HAP-1 (cell line): ENCODE results near the gene UNC13C.
"Not testable (repeated sequence)": the region's sequence is repeated elsewhere in the genome, so short reads cannot be mapped to it uniquely, and the experiment has no call there.

Experiments
- DNase-seq, 2 experiments: peaks; one replicate each; pipeline ENCODE4 v3.0.0-alpha.2; 2016 to 2020; ENCODE audit warnings: low spot score in 2 of 2
- H3K27me3 ChIP-seq: fragments of 250-450 bp; sonication (Bioruptor Pico); 2 replicates; pipeline ENCODE4 v1.5.1; 2020; ENCODE audit warnings: low read depth, mild to moderate bottlenecking, moderate library complexity
- H3K36me3 ChIP-seq: fragments of 250-450 bp; sonication (Bioruptor Pico); replicated peaks from 2 replicates; pipeline ENCODE4 v1.5.1; 2020; ENCODE audit warnings: mild to moderate bottlenecking
- H3K4me1 ChIP-seq: fragments of 250-450 bp; sonication (Bioruptor Pico); 2 replicates; pipeline ENCODE4 v1.5.1; 2020; ENCODE audit warnings: mild to moderate bottlenecking
- H3K4me3 ChIP-seq: fragments of 250-450 bp; sonication (Bioruptor Pico); 2 replicates; pipeline ENCODE4 v1.5.1; 2020; ENCODE audit warnings: mild to moderate bottlenecking, moderate library complexity
- H3K9me3 ChIP-seq: fragments of 250-450 bp; sonication (Bioruptor Pico); 2 replicates; pipeline ENCODE4 v1.5.1; 2020; ENCODE audit warnings: mild to moderate bottlenecking, moderate library complexity
- in situ Hi-C: fragments of 300-500 bp; cut with MboI; formaldehyde crosslinking; loops from 3 replicates; pipeline ENCODE4 v1.14.3; 2020; ENCODE audit warnings: low sequenced_read_pairs, inconsistent platforms, mixed read lengths

UNC13C gene

DNA sequence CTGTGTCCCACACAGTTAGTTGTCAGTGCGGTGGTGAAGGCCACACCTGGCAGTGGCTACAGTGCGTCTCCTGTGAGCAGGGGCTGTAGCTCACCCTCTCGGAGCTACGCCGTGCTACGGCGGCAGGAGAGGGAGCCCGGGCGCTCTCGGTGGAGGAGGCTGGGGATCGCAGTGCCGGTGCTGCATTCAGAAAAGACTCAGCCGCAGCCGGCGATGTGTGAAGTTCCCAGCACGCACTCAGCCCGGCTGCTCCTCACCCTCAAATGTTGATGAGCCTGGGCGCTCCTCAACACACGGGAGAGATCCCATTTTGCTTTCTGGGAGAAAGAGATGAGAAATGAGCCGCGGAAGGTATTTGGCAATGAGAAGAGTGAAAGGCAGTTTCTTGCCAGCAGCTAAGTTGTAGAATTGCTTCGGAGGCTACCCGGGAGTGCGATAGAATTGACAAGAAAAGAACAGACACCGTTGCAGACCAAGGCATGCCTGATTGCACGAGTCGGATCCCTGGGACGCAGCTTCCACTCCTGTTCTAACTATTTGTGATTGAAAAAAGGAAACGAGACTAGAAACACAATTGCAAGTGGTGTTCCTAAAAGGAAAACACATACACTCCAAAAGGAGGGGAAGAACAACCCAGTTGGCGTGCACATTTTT lies at the start of gene UNC13C:
Gene UNC13C (plus strand): TSS at position 189 of the 654 bp plus-strand sequence. CDS start 34,463 bp downstream, outside the sequence.
- H3K4me1 ChIP-seq: no peaks in the 10 kb centered on the region
- in situ Hi-C loops: no loop called here
- no peak for DNase-seq

DNA sequence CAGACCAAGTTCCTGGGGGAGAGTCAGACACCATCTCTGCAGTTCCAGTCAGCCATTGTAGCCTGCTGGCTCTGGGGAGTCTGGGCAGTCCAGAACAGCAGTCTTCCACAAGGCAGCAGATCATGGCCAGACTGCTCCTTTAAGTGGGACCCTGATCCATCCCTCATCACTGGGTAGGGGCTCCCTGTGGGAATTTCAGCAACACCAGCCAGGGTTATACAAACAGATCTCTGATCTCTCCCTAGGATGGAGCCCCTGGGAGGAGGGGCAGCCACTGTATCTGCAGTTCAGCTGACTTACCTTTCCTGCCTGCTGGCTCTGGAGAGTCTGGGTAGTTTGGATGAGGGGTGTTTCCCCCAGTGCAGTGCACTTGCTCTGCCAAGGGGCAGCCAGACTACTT lies 42.1 kb upstream of the UNC13C start:
- no peaks in the 10 kb centered on the region for H3K4me1 ChIP-seq
- in situ Hi-C loops: no loop called here
- H3K4me3 ChIP-seq: no peak overlapping the region
- H3K36me3 ChIP-seq: no peaks in the 10 kb centered on the region
- no peak for DNase-seq
- H3K9me3 ChIP-seq: no peaks in the 10 kb centered on the region
- no peaks in the 10 kb centered on the region for H3K27me3 ChIP-seq

More for the DNA sequence above, at the start of gene UNC13C:
- Histone ChIP-seq H3K27me3 (peaks cover 26% of the 10 kb centered on the region), H3K36me3 (no peaks in the 10 kb centered on the region), H3K4me3 (no peak within 1 kb of the TSS), H3K9me3 (no peaks in the 10 kb centered on the region)

- H3K36me3 ChIP-seq, H3K27me3 ChIP-seq, H3K4me1 ChIP-seq, H3K4me3 ChIP-seq, DNase-seq, H3K9me3 ChIP-seq, in situ Hi-C loops: not testable (repeated sequence)
These were observed 40.6 kb upstream of the UNC13C start for GRCh38 chr15:53937632-53938031.

DNA sequence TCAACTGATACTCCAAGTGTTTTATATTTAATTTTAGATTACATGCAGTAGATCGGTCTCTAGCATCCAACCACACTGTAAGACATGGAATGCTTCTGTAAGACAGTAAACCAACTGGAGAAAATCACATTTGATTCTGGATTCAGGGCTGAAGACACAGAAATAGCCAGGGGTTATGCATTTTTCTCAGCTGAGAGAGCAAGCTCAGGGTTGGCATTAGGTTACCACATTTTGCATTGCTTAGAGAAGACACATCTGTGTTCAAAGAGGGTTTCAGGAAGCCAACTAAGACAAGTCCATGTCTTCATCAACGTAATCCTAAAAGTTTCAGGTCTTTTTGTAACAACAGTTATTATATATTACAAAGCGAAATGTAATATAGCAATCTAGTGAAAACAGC lies 27.7 kb upstream of the UNC13C start:
- no peak overlapping the region for H3K4me3 ChIP-seq
- H3K27me3 ChIP-seq: no peaks in the 10 kb centered on the region
- DNase-seq: no peak
- in situ Hi-C loops: no loop called here
- H3K4me1 ChIP-seq: no peaks in the 10 kb centered on the region
- H3K9me3 ChIP-seq: no peaks in the 10 kb centered on the region
- no peaks in the 10 kb centered on the region for H3K36me3 ChIP-seq

DNA sequence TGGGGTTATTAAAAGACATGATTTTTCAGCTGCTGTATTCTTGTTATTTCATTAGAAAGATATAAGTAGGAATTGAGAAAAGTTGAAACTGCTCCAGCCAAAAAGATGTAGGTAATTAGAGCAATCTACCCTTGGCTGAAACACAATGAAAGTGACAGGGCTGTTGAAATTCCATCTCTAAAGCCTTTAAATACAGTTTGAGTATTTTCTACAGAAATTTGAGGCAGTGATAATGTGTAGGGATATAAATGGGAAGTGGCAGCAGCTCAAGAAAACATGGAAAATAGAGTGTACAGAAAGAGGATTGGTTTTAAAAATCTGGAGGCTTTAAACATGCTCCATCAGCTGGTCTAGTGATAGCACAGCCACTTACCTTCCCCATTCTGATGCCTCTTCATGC lies 22.8 kb upstream of the UNC13C start:
- Histone ChIP-seq H3K9me3 (no peaks in the 10 kb centered on the region), H3K27me3 (no peaks in the 10 kb centered on the region), H3K4me3 (no peak overlapping the region), H3K36me3 (no peaks in the 10 kb centered on the region), H3K4me1 (no peaks in the 10 kb centered on the region; the same call in 1 of the 2 replicates)
- no peak for DNase-seq
- in situ Hi-C loops: no loop called here

- no peaks in the 10 kb centered on the region for H3K27me3 ChIP-seq
- in situ Hi-C loops: no loop called here
- no peaks in the 10 kb centered on the region for H3K9me3 ChIP-seq
- no peaks in the 10 kb centered on the region; the same call in 1 of the 2 replicates for H3K4me1 ChIP-seq
- DNase-seq: peak; percentile 23 to 63
- H3K4me3 ChIP-seq: no peak overlapping the region
- H3K36me3 ChIP-seq: no peaks in the 10 kb centered on the region
These were observed 15.3 kb upstream of the UNC13C start for GRCh38 chr15:53962646-53963561.

GRCh38 chr15:53963801-53964200 lies 14.4 kb upstream of the UNC13C start:
- H3K4me1 ChIP-seq: no peaks in the 10 kb centered on the region; the same call in 1 of the 2 replicates
- in situ Hi-C loops: no loop called here
- H3K27me3 ChIP-seq: no peaks in the 10 kb centered on the region
- H3K36me3 ChIP-seq: no peaks in the 10 kb centered on the region
- H3K9me3 ChIP-seq: no peaks in the 10 kb centered on the region
- H3K4me3 ChIP-seq: no peak overlapping the region
- DNase-seq: no peak

DNA sequence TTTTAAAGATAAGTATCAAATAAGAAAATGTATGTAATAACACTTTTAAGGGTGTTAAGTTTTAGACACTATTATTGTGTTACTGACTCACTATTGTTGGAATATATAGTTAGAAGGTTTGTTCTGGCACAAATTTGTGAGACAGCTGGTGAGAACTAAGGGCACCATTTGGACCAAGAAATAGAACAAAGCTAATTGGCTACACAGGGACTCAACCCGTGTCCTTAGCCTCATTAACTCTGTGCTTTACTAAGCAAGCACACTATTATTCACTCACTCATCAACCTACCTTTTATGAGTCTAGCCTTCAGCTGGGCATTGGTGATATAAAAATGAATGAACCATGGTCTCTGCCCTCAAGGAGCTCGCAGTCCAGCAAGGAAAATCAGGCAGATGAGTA lies 4.1 kb upstream of the UNC13C start:
- in situ Hi-C loops: no loop called here
- Histone ChIP-seq H3K4me1 (no peaks in the 10 kb centered on the region), H3K27me3 (peaks cover 6% of the 10 kb centered on the region), H3K9me3 (no peaks in the 10 kb centered on the region), H3K36me3 (no peaks in the 10 kb centered on the region), H3K4me3 (no peak overlapping the region)
- DNase-seq: no peak

GRCh38 chr15:53974813-53975212 lies 3.4 kb upstream of the UNC13C start:
- no peaks in the 10 kb centered on the region for H3K9me3 ChIP-seq
- no peak for DNase-seq
- no peaks in the 10 kb centered on the region for H3K4me1 ChIP-seq
- H3K27me3 ChIP-seq: peaks cover 8% of the 10 kb centered on the region
- in situ Hi-C loops: no loop called here
- H3K36me3 ChIP-seq: no peaks in the 10 kb centered on the region
- no peak overlapping the region for H3K4me3 ChIP-seq

- Histone ChIP-seq H3K4me3 (no peak overlapping the region), H3K9me3 (no peaks in the 10 kb centered on the region), H3K4me1 (no peaks in the 10 kb centered on the region), H3K27me3 (peaks cover 18% of the 10 kb centered on the region), H3K36me3 (no peaks in the 10 kb centered on the region)
- in situ Hi-C loops: no loop called here
- peak in 1 of 2 experiments; percentile 36 for DNase-seq
These were observed 1.3 kb upstream of the UNC13C start for GRCh38 chr15:53976844-53977392.

GRCh38 chr15:53979051-53979788 lies 979 bp downstream of the UNC13C start:
- Histone ChIP-seq H3K9me3 (no peaks in the 10 kb centered on the region), H3K4me1 (no peaks in the 10 kb centered on the region), H3K27me3 (peaks cover 26% of the 10 kb centered on the region), H3K4me3 (no peak overlapping the region), H3K36me3 (no peaks in the 10 kb centered on the region)
- in situ Hi-C loops: no loop called here
- DNase-seq: no peak

DNA sequence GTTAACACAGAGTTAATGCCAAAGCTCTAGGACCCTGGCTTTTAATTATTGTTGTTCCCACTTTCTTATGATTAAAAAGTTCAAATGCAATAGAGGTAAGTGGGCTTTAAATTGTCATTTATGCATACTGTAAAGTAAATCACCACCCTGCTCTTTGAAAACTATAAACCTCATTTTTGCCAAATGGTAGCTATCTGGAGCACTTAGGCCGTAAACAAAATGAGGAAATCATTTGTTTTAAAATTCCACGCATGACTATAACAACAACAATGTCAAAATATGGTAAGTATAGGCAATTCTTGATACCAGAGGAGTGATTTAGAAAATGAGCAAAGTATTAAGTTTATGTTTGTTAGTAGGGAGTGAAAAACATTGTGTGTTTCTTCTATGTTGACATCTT lies 1.8 kb downstream of the UNC13C start:
- in situ Hi-C loops: no loop called here
- Histone ChIP-seq H3K36me3 (no peaks in the 10 kb centered on the region), H3K4me1 (no peaks in the 10 kb centered on the region), H3K4me3 (no peak overlapping the region), H3K9me3 (no peaks in the 10 kb centered on the region), H3K27me3 (peaks cover 26% of the 10 kb centered on the region)
- no peak for DNase-seq

DNA sequence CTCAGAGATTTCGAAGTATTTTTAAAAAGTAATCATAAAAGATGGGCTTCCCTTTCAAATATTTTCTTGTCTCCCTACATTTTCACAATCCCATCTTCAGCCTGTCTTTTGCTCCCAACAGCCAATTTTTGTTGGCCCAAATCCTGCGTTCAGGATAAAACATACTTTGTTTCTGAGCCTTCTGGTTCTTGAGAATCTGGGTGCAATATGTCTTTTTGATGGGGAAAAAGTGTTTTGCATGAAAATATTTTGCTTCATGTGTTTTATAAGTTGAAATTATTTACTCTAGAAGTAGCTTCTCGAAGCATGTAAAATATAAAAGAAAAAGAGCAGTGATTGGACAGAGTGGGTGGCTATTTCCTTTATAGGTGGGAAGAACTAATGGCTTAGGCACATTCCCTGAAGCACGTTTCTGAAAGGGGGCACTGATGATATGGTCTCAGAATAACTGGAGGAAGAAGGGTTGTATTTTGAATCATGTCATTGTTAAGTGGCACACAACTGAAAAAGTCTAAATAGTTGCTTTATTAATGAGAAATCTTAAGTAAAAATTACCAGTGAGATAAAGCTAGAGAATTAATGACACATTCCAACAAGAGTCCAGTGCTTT lies 3.9 kb downstream of the UNC13C start:
- Histone ChIP-seq H3K27me3 (peaks cover 26% of the 10 kb centered on the region), H3K4me3 (no peak overlapping the region), H3K4me1 (no peaks in the 10 kb centered on the region), H3K36me3 (no peaks in the 10 kb centered on the region), H3K9me3 (no peaks in the 10 kb centered on the region)
- DNase-seq: no peak
- in situ Hi-C loops: no loop called here
